ENCODE data around the gene OSBP2.
A peak's percentile ranks its signal among the peaks of the same experiment; 100 is the strongest.

Gene OSBP2

DNA sequence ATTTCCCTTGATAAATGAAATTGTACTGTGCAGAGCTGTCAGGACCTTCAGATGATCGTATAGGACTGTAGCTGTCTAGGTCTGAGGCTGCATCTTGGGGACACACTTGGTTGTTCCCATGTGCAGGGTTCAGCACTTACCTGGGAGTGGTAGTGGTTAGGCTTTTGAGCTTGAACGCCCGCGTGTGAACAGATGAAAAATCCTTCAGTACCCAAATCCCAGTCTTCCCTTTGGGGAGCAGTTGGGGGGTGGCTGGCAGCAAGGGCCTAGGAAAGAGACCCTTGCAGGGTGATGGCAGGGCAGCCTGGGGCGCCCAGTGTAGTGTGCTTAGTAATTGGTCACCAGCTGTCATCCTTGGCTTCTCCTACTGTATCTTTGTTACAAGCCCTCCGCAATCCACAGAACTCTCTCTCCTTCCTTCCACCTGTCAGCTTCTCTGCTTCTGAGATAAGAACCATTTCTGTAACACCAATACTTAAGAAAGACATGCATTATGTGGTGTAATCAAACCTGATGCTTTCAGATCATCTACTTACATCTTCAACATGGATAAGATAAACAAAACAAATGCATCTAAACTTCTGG, 209.3 kb downstream of the OSBP2 start:
- DNase-seq (ENCODE audit: low spot score): no peak

DNA sequence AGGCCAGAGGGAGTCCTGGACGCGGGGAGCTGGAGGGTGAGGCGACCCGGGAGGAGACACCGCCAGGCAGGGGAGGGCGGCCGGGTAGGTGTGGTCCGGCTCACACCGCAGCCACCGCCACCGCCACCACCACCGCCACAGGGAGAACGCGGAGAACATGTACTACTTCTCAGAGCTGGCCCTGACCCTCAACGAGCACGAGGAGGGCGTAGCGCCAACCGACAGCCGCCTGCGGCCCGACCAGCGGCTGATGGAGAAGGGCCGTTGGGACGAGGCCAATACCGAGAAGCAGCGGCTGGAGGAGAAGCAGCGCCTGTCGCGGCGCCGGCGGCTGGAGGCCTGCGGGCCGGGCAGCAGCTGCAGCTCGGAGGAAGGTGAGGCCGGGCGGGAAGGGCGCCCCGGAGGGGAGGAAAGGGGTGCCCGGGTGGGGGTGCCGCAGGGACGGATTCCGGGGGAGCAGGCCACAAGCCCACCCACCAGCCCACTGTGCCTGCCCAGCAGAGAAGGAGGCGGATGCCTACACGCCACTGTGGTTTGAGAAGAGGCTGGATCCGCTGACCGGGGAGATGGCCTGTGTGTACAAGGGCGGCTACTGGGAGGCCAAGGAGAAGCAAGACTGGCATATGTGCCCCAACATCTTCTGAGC, 211.1 kb downstream of the OSBP2 start:
- DNase-seq (ENCODE audit: low spot score): no peak

DNA sequence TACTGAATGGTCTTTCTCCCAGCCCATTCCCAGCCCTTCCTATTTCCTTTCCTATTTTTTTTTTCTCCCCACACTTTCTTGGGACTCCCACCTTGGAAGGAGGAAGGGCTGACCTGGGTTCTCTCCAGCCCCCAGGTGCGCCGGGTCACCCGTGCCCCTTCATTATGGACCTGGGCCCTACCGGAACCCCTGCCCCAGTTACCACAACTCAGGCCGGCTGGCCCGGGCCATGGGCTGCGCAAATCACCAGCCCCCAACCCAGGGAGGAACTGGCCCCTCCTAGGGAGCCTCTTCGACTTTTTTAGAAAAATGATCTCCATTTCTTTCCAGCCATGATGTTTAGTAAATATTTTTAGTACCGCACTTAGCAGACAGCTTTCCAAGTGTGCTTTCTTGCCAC, 211.7 kb downstream of the OSBP2 start:
- no peak for DNase-seq (ENCODE audit: low spot score)

- no peak for DNase-seq (ENCODE audit: low spot score)
Observed at GRCh38 chr22:30906946-30907345, 212.3 kb downstream of the OSBP2 start.

GRCh38 chr22:30908051-30908461, 213.4 kb downstream of the OSBP2 start:
- DNase-seq (ENCODE audit: low spot score): no peak

DNA sequence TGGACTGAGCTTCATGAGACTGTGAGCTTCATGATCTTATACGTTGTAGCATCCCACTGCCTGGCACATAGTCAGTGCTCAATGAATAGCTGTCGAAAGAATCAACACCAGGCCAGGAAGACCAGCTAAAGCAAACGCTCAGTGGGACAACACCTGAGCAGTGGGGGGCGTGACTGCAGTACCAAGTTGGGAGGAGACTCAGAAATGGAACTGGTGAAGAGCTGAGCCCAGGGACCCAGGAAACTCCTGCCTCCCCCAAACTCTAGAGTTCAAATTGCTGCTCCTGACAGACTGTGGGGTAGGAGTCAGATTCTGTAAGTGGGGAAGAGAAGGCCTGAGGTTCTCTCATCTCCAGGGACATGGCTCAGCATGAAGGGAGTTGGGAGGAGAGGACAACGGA, 214.6 kb downstream of the OSBP2 start:
- no peak for DNase-seq (ENCODE audit: low spot score)

- DNase-seq (ENCODE audit: low spot score): no peak
Observed at GRCh38 chr22:30910358-30910757, 215.7 kb downstream of the OSBP2 start.

DNA sequence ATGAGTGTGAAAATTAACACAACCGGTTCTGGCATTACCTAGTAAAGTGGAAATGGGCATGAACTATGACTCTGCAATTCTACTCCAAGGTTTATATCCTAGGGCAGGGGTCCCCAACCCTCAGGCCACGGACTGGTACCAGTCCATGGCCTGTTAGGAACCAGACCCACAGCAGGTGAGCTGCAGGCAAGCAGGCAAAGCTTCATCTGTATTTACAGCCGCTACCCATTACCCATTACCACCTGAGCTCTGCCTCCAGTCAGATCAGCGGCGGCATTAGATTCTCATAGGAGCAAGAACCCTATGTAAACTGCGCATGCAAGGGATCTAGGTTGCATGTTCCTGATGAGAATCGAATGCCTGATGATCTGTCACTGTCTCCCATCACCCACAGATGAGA, 224.1 kb downstream of the OSBP2 start:
- DNase-seq (ENCODE audit: low spot score): no peak

- DNase-seq (ENCODE audit: low spot score): no peak
Observed at GRCh38 chr22:30919973-30920372, 225.3 kb downstream of the OSBP2 start.

DNA sequence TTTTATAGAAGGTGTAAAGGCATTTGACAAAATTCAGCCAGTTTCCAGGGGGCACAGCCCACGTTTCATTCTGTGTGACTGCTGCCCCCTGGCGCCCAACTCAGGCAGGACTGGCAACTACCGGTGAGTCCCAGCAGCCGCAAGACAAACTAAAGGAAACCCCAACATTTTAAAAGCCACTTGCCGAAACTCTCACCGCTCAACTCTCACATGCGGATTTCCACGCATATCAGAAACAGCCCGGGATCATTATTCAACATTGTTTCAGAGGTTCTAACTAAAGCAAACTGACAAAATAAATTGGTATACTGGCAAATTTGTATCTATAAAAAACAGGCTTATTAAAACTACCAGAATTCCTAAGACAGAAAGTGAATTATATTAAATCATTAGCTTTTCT, 225.7 kb downstream of the OSBP2 start:
- DNase-seq (ENCODE audit: low spot score): peak; percentile 84

DNA sequence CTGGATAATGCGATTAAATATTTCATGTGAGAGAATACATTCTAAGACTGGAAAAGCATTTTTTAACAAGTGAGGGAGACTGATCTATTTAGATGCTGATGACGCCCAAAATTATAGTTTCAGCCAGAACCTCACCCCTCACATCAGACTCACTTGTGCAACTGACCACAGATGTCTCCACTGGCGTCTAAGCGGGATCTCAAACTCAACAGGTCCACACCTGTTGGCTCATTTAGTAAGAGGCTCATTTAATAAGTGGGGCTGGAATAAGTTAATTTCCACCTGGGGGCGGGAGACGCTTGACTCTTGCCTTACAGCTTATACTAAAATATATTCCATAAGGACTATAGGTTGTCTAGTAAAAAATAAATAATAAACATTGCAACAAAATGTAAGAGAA, 226.4 kb downstream of the OSBP2 start:
- DNase-seq (ENCODE audit: low spot score): no peak

DNA sequence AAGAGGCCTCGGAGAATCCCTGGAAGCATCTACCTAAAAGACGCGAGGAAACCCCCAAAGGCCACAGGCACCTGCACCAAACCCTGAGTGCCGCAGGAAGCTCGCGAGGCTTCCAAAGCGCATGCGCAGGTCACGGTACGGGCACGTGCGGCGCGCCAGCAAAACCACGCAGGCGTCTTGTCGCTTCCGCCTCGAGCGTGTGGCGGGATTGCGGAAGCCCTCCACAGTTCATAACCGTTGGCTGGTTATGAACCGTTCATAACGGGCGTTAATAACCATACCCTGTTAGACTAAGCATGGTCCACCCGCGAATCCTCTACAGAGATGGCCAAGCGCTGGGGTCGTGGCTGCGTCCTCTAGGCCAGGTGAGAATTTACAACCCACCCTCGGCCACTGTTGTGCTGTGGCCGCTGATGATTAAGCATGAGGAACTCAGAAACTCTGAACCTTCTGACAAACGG, 227.5 kb downstream of the OSBP2 start:
- DNase-seq (ENCODE audit: low spot score): peak; percentile 89

- no peak for DNase-seq (ENCODE audit: low spot score)
Observed at GRCh38 chr22:30923168-30923900, 228.7 kb downstream of the OSBP2 start.

DNA sequence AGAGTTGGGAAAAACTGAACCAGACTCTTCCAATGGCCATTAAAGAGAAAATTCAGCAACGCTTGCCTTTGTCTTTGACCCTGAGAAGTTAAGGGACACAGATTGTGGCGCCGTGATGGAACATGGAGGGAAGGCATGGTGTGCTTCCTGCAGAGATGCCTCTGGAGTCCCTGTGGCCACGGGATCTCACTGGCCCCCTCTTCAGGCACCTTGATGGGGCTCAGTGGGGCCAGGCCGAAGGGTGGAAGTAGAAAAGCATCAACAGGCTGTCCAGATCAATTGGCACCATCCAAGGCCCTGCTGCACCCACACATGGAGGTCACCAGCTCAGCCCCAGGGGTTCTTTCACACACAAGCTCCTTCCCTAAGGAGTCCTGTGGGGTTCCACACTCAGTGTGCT, 231.0 kb downstream of the OSBP2 start:
- DNase-seq (ENCODE audit: low spot score): no peak

DNA sequence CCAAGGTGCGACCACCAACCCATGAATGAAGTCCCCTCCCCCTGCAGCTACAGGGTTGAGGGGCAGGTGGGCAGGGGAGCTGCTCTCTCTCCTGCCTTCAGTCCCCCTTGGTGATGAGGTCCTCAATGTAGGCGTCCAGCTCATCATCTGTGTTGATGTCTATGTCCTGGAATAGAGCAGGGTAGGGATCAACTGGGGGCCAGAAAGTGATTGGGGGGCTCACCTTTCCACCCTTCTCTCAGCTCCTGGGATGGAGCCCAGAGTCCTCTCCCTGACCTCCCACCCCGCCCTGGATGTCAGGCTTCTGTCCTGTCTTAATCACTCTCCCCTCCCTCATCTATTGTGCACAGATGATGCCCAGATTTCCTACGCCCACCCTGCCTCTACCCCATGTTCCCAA, 232.0 kb downstream of the OSBP2 start:
- no peak for DNase-seq (ENCODE audit: low spot score)

- no peak for DNase-seq (ENCODE audit: low spot score)
Observed at GRCh38 chr22:30927806-30928205, 233.1 kb downstream of the OSBP2 start.

GRCh38 chr22:30928401-30928800, 233.7 kb downstream of the OSBP2 start:
- DNase-seq (ENCODE audit: low spot score): no peak

- no peak for DNase-seq (ENCODE audit: low spot score)
Observed at GRCh38 chr22:30930228-30930627, 235.6 kb downstream of the OSBP2 start.

DNA sequence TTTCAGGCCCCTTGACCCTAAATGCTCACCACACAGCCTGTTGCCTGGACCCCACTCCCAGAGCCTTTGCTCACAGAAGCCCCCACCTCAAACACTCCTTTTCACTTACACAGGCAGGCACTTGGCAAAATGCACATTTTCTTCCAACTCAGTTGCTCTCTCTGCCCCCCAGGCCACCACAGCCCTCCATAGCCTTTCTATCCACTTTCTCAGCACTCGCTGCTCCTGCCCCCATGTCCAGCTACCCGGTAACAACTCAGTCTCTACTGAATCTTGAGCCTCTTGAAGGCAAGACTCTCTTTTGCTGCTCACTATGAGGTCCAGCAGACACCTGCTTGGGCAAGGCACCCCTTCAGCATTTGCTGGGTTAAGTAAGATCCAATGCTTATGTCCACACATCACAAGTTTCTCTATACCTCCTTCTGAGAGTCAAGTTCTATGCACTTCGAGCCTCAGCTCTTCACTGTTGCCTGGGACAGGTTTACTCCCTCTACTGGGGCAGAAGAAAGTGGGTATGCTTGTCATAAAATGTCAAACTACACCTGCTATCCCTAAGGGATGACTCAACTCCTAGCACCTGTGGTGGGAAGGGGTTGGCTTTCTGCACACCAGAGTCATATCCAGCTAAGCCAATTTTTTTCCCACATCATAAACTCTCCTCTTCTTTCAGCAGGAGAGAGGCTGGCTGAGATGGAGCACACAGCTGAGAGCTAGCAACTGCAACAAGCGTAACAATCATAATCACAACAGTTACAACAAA, 237.0 kb downstream of the OSBP2 start:
- no peak for DNase-seq (ENCODE audit: low spot score)

GRCh38 chr22:30932661-30933060, 238.0 kb downstream of the OSBP2 start:
- DNase-seq (ENCODE audit: low spot score): no peak

GRCh38 chr22:30933457-30933856, 238.8 kb downstream of the OSBP2 start:
- DNase-seq (ENCODE audit: low spot score): no peak

GRCh38 chr22:30934053-30934452, 239.4 kb downstream of the OSBP2 start:
- no peak for DNase-seq (ENCODE audit: low spot score)

Measured in germinal center (tissue), 1 donor.